HG03039 (cell line): ENCODE measurements around the gene SPATA9.

Experiments
- ATAC-seq: cut with Tn5 transposase; IDR thresholded peaks from one replicate; pipeline ENCODE4 v1.9.1; 2021; ENCODE audit warnings: mild to moderate bottlenecking, moderate library complexity; ENCODE audit not compliant: unreplicated experiment

SPATA9 gene

GRCh38 chr5:95686651-95687050 lies 3.9 kb upstream of the SPATA9 start:
- no peak for ATAC-seq

GRCh38 chr5:95684361-95684760 lies 1.6 kb upstream of the SPATA9 start:
- no peak for ATAC-seq

GRCh38 chr5:95673081-95673480 lies 9.7 kb downstream of the SPATA9 start:
- no peak for ATAC-seq

GRCh38 chr5:95672641-95673040 lies 10.2 kb downstream of the SPATA9 start:
- ATAC-seq: no peak

GRCh38 chr5:95671826-95672225 lies 11.0 kb downstream of the SPATA9 start:
- ATAC-seq: no peak

GRCh38 chr5:95670568-95670967 lies 12.2 kb downstream of the SPATA9 start:
- ATAC-seq: no peak

GRCh38 chr5:95669985-95670384 lies 12.8 kb downstream of the SPATA9 start:
- no peak for ATAC-seq

- no peak for ATAC-seq
These were observed 13.3 kb downstream of the SPATA9 start for GRCh38 chr5:95669540-95669939.

GRCh38 chr5:95668728-95669127 lies 14.1 kb downstream of the SPATA9 start:
- no peak for ATAC-seq

GRCh38 chr5:95668216-95668615 lies 14.6 kb downstream of the SPATA9 start:
- no peak for ATAC-seq

- ATAC-seq: no peak
These were observed 15.1 kb downstream of the SPATA9 start for GRCh38 chr5:95667678-95668077.

GRCh38 chr5:95667061-95667618 lies 15.7 kb downstream of the SPATA9 start:
- no peak for ATAC-seq

- ATAC-seq: no peak
These were observed 18.5 kb downstream of the SPATA9 start for GRCh38 chr5:95664204-95664786.

GRCh38 chr5:95662946-95663345 lies 19.8 kb downstream of the SPATA9 start:
- no peak for ATAC-seq

- ATAC-seq: no peak
These were observed 22.7 kb downstream of the SPATA9 start for GRCh38 chr5:95660060-95660459.

GRCh38 chr5:95655575-95655974 lies 27.2 kb downstream of the SPATA9 start:
- no peak for ATAC-seq

GRCh38 chr5:95654196-95654595 lies 28.6 kb downstream of the SPATA9 start:
- ATAC-seq: no peak

- ATAC-seq: no peak
These were observed 29.9 kb downstream of the SPATA9 start for GRCh38 chr5:95652849-95653248.

- ATAC-seq: no peak
These were observed 32.8 kb downstream of the SPATA9 start for GRCh38 chr5:95649842-95650620.

- ATAC-seq: no peak
These were observed 33.5 kb downstream of the SPATA9 start for GRCh38 chr5:95649274-95649673.

GRCh38 chr5:95647886-95648860 lies 34.6 kb downstream of the SPATA9 start:
- ATAC-seq: no peak
